ENCODE results near the gene TFDP1.

Gene TFDP1

GRCh38 chr13:113638806-113639205 lies 54.3 kb downstream of the TFDP1 start:
- no peak for DNase-seq
- in situ Hi-C loops (cut with MboI; ENCODE audit: low pct_unique_long_range_greater_than_20kb, low sequenced_read_pairs), result no loop called here

- in situ Hi-C loops (cut with MboI; ENCODE audit: low pct_unique_long_range_greater_than_20kb, low sequenced_read_pairs), result no loop called here
- DNase-seq, result no peak
Observed at GRCh38 chr13:113639616-113640262, 55.2 kb downstream of the TFDP1 start.

- no peak for DNase-seq
- in situ Hi-C loops (cut with MboI; ENCODE audit: low pct_unique_long_range_greater_than_20kb, low sequenced_read_pairs), result no loop called here
Observed at GRCh38 chr13:113641426-113641825, 56.9 kb downstream of the TFDP1 start.

- in situ Hi-C loops (cut with MboI; ENCODE audit: low pct_unique_long_range_greater_than_20kb, low sequenced_read_pairs), result no loop called here
- no peak for DNase-seq
Observed at GRCh38 chr13:113642563-113642962, 58.0 kb downstream of the TFDP1 start.

GRCh38 chr13:113643593-113643992 lies 59.0 kb downstream of the TFDP1 start:
- in situ Hi-C loops (cut with MboI; ENCODE audit: low pct_unique_long_range_greater_than_20kb, low sequenced_read_pairs), result no loop called here
- no peak for DNase-seq

GRCh38 chr13:113644800-113645199 lies 60.2 kb downstream of the TFDP1 start:
- in situ Hi-C loops (cut with MboI; ENCODE audit: low pct_unique_long_range_greater_than_20kb, low sequenced_read_pairs), result no loop called here
- DNase-seq, result no peak

GRCh38 chr13:113645329-113645728 lies 60.8 kb downstream of the TFDP1 start:
- no peak for DNase-seq
- in situ Hi-C loops (cut with MboI; ENCODE audit: low pct_unique_long_range_greater_than_20kb, low sequenced_read_pairs), result no loop called here

- DNase-seq, result no peak
- in situ Hi-C loops (cut with MboI; ENCODE audit: low pct_unique_long_range_greater_than_20kb, low sequenced_read_pairs), result no loop called here
Observed at GRCh38 chr13:113646376-113646775, 61.8 kb downstream of the TFDP1 start.

- DNase-seq, result no peak
- in situ Hi-C loops (cut with MboI; ENCODE audit: low pct_unique_long_range_greater_than_20kb, low sequenced_read_pairs), result no loop called here
Observed at GRCh38 chr13:113646921-113647340, 62.4 kb downstream of the TFDP1 start.

GRCh38 chr13:113647351-113648215 lies 63.0 kb downstream of the TFDP1 start:
- DNase-seq, result no peak
- in situ Hi-C loops (cut with MboI; ENCODE audit: low pct_unique_long_range_greater_than_20kb, low sequenced_read_pairs), result no loop called here

- DNase-seq, result no peak
- in situ Hi-C loops (cut with MboI; ENCODE audit: low pct_unique_long_range_greater_than_20kb, low sequenced_read_pairs), result no loop called here
Observed at GRCh38 chr13:113648216-113648610, 63.7 kb downstream of the TFDP1 start.

GRCh38 chr13:113649212-113649611 lies 64.7 kb downstream of the TFDP1 start:
- in situ Hi-C loops (cut with MboI; ENCODE audit: low pct_unique_long_range_greater_than_20kb, low sequenced_read_pairs), result no loop called here
- DNase-seq, result no peak

- no peak for DNase-seq
- in situ Hi-C loops (cut with MboI; ENCODE audit: low pct_unique_long_range_greater_than_20kb, low sequenced_read_pairs), result no loop called here
Observed at GRCh38 chr13:113650275-113650674, 65.7 kb downstream of the TFDP1 start.

GRCh38 chr13:113650731-113651148 lies 66.2 kb downstream of the TFDP1 start:
- no peak for DNase-seq
- in situ Hi-C loops (cut with MboI; ENCODE audit: low pct_unique_long_range_greater_than_20kb, low sequenced_read_pairs), result no loop called here

GRCh38 chr13:113651511-113652403 lies 67.2 kb downstream of the TFDP1 start:
- DNase-seq, result no peak
- in situ Hi-C loops (cut with MboI; ENCODE audit: low pct_unique_long_range_greater_than_20kb, low sequenced_read_pairs), result no loop called here

- in situ Hi-C loops (cut with MboI; ENCODE audit: low pct_unique_long_range_greater_than_20kb, low sequenced_read_pairs), result no loop called here
Observed at GRCh38 chr13:113652404-113653263, 68.1 kb downstream of the TFDP1 start.

GRCh38 chr13:113653264-113654174 lies 69.0 kb downstream of the TFDP1 start:
- in situ Hi-C loops (cut with MboI; ENCODE audit: low pct_unique_long_range_greater_than_20kb, low sequenced_read_pairs), result no loop called here
- DNase-seq, result no peak

More at GRCh38 chr13:113652404-113653263, 68.1 kb downstream of the TFDP1 start:
- no peak for DNase-seq

- DNase-seq, result no peak
- in situ Hi-C loops (cut with MboI; ENCODE audit: low pct_unique_long_range_greater_than_20kb, low sequenced_read_pairs), result no loop called here
Observed at GRCh38 chr13:113654175-113654560, 69.6 kb downstream of the TFDP1 start.

Measured in KBM-7 (cell line).